ENCODE measurements around the gene TXNIP.

TXNIP gene

DNA sequence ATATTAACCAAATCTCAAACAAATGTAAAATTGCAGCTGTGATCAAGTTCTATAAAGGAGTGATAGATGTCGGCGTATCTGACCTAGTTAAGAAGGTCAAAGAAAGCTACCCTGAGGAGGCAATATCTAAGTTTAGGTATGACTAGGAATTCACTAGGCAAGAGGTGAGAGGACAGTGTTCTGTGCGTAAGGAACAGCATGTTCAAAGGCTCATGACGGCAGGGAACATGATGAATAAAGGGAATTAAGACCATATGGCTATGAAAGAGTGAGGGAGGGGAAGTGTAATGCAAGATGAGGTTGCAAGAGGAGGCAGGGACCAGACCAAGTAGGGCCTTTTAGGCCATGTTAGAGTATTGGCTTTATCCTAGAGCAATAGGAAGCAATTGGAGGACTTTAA is 47.2 kb downstream of the TXNIP start:
- H3K4me3 ChIP-seq (ENCODE audit: low read depth, low read length), result no peak overlapping the region
- CTCF ChIA-PET, result interaction anchor here (0.6 to 1.4 kb wide), 5 partner anchors 9 to 81 kb away, joined by 3 to 4 read pairs (median 3); partner anchors contain the start of gene LIX1L
- POLR2A ChIA-PET, result interaction anchor here (0.6 kb wide), 1 partner anchor 22 kb away, joined by 3 read pairs; the partner anchor contains the start of gene RBM8A
- TF ChIP-seq, protein P1, sequence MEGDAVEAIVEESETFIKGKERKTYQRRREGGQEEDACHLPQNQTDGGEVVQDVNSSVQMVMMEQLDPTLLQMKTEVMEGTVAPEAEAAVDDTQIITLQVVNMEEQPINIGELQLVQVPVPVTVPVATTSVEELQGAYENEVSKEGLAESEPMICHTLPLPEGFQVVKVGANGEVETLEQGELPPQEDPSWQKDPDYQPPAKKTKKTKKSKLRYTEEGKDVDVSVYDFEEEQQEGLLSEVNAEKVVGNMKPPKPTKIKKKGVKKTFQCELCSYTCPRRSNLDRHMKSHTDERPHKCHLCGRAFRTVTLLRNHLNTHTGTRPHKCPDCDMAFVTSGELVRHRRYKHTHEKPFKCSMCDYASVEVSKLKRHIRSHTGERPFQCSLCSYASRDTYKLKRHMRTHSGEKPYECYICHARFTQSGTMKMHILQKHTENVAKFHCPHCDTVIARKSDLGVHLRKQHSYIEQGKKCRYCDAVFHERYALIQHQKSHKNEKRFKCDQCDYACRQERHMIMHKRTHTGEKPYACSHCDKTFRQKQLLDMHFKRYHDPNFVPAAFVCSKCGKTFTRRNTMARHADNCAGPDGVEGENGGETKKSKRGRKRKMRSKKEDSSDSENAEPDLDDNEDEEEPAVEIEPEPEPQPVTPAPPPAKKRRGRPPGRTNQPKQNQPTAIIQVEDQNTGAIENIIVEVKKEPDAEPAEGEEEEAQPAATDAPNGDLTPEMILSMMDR (IDR thresholded peaks at IDR 0.05; ENCODE audit: insufficient read depth, low read length, missing control alignments), result no peak
- no peak for DNase-seq (ENCODE audit: low read depth, low spot score)

DNA sequence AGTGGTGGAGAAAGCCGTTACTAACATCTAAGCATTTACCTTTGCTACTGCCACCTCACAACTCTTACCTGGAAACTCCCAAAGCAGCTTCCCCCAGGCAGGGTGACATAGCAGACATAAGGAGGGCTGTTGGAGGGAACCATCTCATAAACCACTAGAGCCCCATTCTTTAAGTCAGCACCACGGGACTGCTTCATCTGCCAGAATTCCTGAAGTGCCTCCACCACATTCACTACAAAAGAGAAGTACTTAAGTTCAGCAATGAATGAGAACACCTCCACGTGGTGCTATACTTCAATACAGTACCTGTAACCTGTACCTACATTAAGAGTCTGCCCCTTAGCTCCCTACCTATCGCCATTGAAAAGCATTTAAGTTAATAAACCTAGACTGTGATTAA is 48.8 kb downstream of the TXNIP start:
- CTCF ChIA-PET, result interaction anchor here (1.1 kb wide), 1 partner anchor 30 kb away, joined by 3 read pairs; no protein-coding TSS in a partner anchor
- no peak overlapping the region for H3K4me3 ChIP-seq (ENCODE audit: low read depth, low read length)
- POLR2A ChIA-PET, result no interaction called here
- TF ChIP-seq, protein P1 (IDR thresholded peaks at IDR 0.05; ENCODE audit: insufficient read depth, low read length, missing control alignments), result no peak
- DNase-seq (ENCODE audit: low read depth, low spot score), result no peak

DNA sequence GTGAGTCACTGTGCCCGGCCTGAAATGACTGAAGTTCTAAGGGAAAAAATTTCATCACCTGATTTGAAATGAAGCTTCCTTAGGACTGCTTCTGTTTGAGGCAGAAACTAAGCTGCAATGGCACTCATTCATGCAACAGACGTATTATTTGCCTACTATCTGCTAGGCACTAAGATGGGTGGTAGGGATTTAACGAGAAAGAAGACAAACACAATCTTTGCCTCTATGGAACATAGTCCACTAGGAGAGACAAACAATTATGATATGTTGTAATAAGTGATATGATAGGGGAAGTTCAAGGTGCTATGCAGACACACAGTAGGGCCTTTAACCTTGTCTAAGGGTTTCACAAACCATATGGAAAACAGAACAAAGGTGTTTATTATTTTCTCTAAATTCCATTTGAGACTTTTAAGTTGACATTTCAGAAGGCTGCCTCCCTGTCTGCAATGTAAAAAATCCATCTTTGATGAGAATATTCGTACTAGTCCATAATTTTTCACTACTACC is 49.8 kb downstream of the TXNIP start:
- no peak overlapping the region for H3K4me3 ChIP-seq (ENCODE audit: low read depth, low read length)
- ChIA-PET POLR2A (no interaction called here), CTCF (no interaction called here)
- TF ChIP-seq, protein P1 (IDR thresholded peaks at IDR 0.05; ENCODE audit: insufficient read depth, low read length, missing control alignments), result no peak
- no peak for DNase-seq (ENCODE audit: low read depth, low spot score)

DNA sequence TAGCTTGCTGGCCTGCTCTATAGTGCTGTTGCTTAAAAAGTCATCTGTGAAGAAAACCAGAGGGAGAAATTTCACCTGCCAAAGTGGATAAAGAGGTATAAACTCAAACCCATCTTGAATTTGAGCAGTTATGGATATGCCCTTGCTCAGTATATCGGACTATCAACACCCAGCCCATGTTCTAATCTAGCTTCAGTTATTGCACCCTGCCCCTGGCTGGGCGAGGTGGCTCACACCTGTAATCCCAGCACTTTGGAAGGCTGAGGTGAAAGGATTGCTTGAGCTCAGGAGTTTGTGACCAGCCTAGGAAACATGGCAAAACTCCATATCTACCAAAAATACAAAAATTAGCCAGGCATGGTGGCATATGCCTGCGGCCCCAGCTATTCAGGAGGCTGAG is 51.8 kb downstream of the TXNIP start:
- no peak overlapping the region for H3K4me3 ChIP-seq (ENCODE audit: low read depth, low read length)
- DNase-seq (ENCODE audit: low read depth, low spot score), result no peak
- ChIA-PET POLR2A (interaction anchor here (1.0 kb wide), 1 partner anchor 17 kb away, joined by 3 read pairs; the partner anchor contains the start of gene RBM8A), CTCF (interaction anchor here (0.8 to 1.3 kb wide), 3 partner anchors 10 to 15 kb away, joined by 3 to 5 read pairs (median 3); no protein-coding TSS in a partner anchor)
- TF ChIP-seq, protein P1 (IDR thresholded peaks at IDR 0.05; ENCODE audit: insufficient read depth, low read length, missing control alignments), result no peak

DNA sequence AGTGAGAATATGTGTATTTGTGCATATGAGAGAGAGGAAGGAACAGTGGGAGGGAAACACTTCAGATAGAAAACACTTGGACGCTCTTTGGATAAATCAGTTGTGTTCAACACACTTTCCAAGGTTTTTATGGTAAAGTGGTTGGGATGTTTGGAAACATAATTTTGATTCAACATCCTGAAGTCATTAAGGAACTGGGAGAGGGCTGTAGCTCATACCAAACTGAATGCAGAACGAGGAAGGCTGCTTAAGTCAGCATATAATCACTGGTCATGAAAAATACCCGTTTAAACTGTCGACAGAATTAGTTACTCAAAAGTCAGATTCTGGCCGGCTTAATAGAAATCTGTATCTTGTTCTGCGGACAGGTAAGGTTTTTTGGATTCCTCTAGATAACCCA is 53.5 kb downstream of the TXNIP start:
- ChIA-PET POLR2A (interaction anchor here (1.2 kb wide), 2 partner anchors 13 to 15 kb away, joined by 3 to 4 read pairs; partner anchors contain the start of gene RBM8A), CTCF (interaction anchor here (0.7 to 1.4 kb wide), 5 partner anchors 12 to 51 kb away, joined by 3 to 5 read pairs (median 4); no protein-coding TSS in a partner anchor)
- no peak overlapping the region for H3K4me3 ChIP-seq (ENCODE audit: low read depth, low read length)
- TF ChIP-seq, protein P1 (IDR thresholded peaks at IDR 0.05; ENCODE audit: insufficient read depth, low read length, missing control alignments), result no peak
- DNase-seq (ENCODE audit: low read depth, low spot score), result no peak
